T-helper 2 cell treated with Interferon-gamma antibody and Interleukin-4, amounts not matched to agents 5 μg/mL and 100 μg/mL, for 36 hours (primary cell): ENCODE data around the gene FBLIM1.

Experiments
- DNase-seq: peaks from one replicate; pipeline ENCODE4 v3.0.0; 2021; ENCODE audit warnings: low spot score
- H3K27ac Mint-ChIP-seq: one replicate; pipeline ENCODE4 v1.8.0; 2021; ENCODE audit warnings: mild to moderate bottlenecking, mixed read lengths
- H3K27me3 Mint-ChIP-seq: one replicate; pipeline ENCODE4 v1.8.0; 2021; ENCODE audit warnings: low read depth, mixed read lengths
- H3K36me3 Mint-ChIP-seq: one replicate; pipeline ENCODE4 v1.8.0; 2021; ENCODE audit warnings: low read depth, mixed read lengths
- H3K4me1 Mint-ChIP-seq: one replicate; pipeline ENCODE4 v1.8.0; 2021; ENCODE audit warnings: low read depth, mixed read lengths
- H3K4me3 Mint-ChIP-seq: one replicate; pipeline ENCODE4 v1.8.0; 2022; ENCODE audit warnings: mild to moderate bottlenecking, moderate library complexity, mixed read lengths
- H3K9me3 Mint-ChIP-seq: one replicate; pipeline ENCODE4 v1.8.0; 2021; ENCODE audit warnings: mixed read lengths

Gene FBLIM1

DNA sequence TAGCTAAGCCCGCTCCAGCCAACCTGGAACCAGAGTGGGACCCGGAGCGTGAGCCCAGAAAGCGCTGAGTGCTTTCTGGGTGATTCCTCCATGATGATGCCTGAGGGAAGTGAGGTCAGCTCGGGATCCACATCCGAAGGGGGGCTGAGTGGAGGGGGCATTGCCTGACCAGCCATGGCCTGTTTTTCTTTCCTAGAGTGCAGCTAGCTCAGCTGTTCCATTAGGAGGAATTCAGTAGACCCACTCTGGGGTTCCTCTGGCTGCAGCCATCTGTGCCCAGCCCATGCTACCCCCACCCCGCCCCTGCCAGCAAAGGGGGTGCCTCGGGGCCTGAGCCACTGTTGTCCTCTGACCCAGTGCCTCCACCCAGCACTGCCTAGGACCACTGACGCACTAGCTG lies 32.1 kb upstream of the FBLIM1 start:
- no peak for DNase-seq
- no peaks in the 10 kb centered on the region for H3K9me3 Mint-ChIP-seq
- H3K4me3 Mint-ChIP-seq = no peak overlapping the region
- no peaks in the 10 kb centered on the region for H3K27me3 Mint-ChIP-seq
- H3K27ac Mint-ChIP-seq = no peak overlapping the region
- peaks cover 7% of the 10 kb centered on the region for H3K36me3 Mint-ChIP-seq
- no peaks in the 10 kb centered on the region for H3K4me1 Mint-ChIP-seq

DNA sequence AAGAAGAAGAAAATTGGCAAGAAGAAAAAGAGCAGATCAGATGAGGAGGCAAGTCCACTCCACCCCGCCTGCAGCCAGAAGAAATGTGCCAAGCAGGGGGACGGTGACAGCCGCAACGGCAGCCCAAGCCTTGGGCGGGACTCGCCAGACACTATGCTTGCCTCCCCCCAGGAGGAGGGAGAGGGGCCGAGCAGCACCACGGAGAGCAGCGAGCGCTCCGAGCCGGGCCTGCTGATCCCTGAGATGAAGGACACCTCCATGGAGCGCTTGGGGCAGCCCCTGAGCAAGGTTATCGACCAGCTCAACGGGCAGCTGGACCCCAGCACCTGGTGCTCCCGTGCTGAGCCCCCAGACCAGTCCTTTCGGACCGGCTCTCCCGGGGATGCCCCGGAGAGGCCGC lies 31.6 kb upstream of the FBLIM1 start:
- H3K27me3 Mint-ChIP-seq = no peaks in the 10 kb centered on the region
- H3K4me1 Mint-ChIP-seq = no peaks in the 10 kb centered on the region
- no peak overlapping the region for H3K27ac Mint-ChIP-seq
- no peak for DNase-seq
- no peak overlapping the region for H3K4me3 Mint-ChIP-seq
- no peaks in the 10 kb centered on the region for H3K9me3 Mint-ChIP-seq
- H3K36me3 Mint-ChIP-seq = peaks cover 7% of the 10 kb centered on the region

DNA sequence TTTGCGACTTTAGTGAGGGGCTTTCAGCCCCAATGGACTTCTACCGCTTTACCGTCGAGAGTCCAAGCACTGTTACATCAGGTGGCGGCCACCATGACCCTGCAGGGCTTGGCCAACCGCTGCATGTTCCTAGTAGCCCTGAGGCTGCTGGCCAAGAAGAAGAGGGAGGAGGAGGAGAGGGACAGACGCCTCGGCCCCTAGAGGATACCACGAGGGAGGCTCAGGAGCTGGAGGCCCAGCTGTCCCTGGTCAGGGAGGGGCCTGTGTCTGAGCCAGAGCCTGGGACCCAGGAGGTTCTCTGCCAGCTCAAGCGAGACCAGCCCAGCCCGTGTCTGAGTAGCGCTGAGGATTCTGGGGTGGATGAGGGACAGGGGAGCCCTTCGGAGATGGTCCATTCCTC lies 31.2 kb upstream of the FBLIM1 start:
- Mint-ChIP-seq H3K27ac (no peak overlapping the region), H3K4me1 (no peaks in the 10 kb centered on the region), H3K27me3 (no peaks in the 10 kb centered on the region), H3K4me3 (no peak overlapping the region), H3K9me3 (no peaks in the 10 kb centered on the region), H3K36me3 (peaks cover 7% of the 10 kb centered on the region)
- DNase-seq = no peak

DNA sequence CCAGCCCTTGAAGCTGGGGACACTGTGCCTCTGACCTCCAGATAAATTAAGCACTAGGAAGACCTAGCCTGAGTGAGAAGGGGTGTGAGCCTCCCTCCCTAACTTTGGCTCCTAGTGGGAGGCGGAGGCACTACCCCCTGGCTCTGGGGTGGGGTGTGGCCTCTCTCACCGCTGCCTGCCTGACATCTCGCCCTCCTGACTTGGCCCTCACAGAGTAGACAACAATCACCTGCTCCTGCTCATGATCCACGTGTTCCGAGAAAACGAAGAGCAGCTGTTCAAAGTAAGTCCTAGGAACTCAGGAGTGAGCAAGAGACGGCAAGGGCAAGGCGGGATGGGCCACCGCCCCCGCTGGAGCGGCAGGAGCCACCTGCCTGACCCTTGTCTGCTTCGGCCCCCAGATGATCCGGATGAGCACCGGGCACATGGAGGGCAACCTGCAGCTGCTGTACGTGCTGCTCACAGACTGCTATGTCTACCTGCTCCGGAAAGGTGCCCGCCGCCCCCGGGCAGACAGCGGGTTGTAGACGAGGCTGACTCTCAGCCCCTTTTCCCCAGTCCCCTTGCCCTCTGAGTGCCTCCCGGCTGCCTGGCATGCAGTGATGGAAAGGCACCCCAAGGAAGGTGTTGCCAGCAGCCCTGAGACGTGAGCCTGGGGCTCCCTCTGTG lies 30.6 kb upstream of the FBLIM1 start:
- Mint-ChIP-seq H3K36me3 (peaks cover 7% of the 10 kb centered on the region), H3K9me3 (no peaks in the 10 kb centered on the region), H3K27ac (no peak overlapping the region), H3K4me3 (no peak overlapping the region), H3K27me3 (no peaks in the 10 kb centered on the region), H3K4me1 (no peaks in the 10 kb centered on the region)
- no peak for DNase-seq

DNA sequence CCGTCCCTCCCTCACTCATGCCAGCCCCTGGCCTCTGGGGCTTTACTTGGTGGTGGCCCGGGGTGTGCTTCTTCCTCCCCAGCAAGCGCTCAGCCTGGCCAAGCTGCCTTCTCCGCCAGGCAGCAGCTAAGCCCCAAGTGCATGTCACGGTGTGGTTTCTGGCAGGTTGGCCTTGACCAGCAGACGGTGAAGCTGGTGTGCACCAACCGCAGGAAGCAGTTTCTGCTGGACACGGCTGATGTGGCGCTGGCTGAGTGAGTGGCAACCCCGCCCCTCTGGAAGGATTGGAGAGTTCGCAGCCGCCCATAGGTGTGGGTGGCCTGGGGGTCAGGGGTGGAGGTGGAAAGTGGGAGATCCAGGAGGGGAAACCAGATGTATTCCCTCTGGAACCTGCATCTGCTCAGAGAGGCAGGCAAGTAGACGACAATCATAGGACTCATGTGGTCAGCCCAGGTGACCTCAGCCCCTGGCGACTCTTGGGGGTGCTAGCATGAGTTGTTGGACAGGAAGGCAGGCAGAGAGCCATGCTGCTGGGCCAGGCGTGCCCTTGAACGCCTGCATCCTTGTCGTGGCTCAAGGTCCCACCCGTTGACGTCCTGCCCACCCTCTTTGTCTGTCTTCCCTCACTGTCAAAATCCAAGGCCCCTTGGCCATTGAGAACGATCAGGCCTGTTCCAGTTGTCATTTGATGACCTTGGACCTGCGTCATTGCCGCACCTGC lies 29.5 kb upstream of the FBLIM1 start:
- Mint-ChIP-seq H3K9me3 (no peaks in the 10 kb centered on the region), H3K4me3 (no peak overlapping the region), H3K27ac (no peak overlapping the region), H3K4me1 (no peaks in the 10 kb centered on the region), H3K36me3 (peaks cover 7% of the 10 kb centered on the region), H3K27me3 (no peaks in the 10 kb centered on the region)
- no peak for DNase-seq

DNA sequence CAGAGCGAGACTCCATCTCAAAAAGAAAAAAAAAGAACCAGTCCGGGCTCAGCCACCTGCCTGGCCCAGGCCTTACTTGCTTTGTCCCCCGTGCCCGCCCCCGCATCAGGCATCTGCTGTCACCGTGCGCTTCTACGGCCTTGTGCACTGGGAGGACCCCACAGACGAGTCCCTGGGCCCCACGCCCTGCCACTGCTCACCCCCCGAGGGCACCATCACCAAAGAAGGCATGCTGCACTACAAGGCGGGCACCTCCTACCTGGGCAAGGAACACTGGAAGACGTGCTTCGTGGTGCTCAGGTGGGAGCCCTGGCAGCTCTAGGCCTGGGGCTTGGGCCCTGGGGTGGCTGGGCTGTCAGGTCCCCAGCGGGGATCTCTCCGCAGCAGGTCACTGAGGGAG lies 28.2 kb upstream of the FBLIM1 start:
- Mint-ChIP-seq H3K27ac (no peak overlapping the region), H3K36me3 (peaks cover 7% of the 10 kb centered on the region), H3K9me3 (no peaks in the 10 kb centered on the region), H3K4me3 (no peak overlapping the region), H3K4me1 (no peaks in the 10 kb centered on the region), H3K27me3 (no peaks in the 10 kb centered on the region)
- no peak for DNase-seq

DNA sequence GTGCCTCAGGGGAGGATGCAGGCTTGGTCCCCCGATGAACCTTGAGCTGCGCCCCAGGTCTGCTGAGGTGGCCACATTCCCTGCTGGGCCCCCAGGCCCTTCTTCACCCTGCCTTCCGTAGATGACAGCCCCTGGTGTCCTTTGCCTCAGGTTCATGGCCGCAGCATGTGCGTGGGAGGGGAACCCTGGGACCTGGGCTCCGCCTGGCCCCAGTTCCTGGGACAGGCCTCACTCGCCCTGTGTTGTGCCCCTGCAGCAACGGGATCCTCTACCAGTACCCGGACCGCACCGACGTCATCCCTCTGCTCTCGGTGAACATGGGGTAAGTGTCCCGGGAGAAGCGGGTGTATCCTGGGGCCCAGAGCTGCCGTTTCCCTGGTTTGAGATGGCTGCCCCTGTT lies 27.7 kb upstream of the FBLIM1 start:
- Mint-ChIP-seq H3K4me1 (no peaks in the 10 kb centered on the region), H3K9me3 (no peaks in the 10 kb centered on the region), H3K27me3 (no peaks in the 10 kb centered on the region), H3K27ac (no peak overlapping the region), H3K4me3 (no peak overlapping the region), H3K36me3 (peaks cover 7% of the 10 kb centered on the region)
- no peak for DNase-seq

DNA sequence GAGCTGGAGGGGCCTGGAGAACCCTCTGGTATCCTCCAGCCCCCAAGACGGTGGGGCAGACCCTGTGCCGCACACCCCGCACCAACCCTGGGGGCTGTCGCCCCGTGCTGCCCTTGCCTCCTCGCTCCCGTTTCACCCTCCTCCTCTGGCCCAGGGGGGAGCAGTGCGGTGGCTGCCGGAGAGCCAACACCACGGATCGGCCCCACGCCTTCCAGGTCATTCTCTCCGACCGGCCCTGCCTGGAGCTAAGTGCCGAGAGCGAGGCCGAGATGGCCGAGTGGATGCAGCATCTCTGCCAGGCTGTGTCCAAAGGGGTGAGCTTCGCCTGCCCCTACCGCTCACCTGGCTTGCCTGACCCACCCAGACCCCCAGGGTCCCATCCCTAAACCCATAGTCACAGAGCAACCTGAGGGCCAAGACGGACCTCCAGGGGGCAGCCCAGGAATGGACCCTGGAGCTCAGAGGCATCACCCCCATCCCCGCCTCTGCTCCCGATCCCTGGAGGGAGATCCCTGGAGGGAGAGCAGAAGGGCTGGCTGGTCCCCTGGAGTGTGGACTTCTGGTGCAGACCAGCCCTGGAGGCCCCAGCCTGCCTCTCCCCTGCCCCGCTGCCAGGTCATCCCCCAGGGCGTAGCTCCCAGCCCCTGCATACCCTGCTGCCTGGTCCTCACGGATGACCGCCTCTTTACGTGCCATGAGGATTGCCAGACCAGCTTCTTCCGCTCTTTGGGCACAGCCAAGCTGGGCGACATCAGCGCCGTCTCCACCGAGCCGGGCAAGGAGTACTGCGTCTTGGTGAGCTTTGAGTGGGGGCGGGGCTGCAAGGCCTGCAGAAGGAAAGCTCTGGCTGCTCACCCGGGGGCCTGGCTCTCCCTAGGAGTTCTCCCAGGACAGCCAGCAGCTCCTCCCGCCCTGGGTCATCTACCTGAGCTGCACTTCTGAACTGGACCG lies 26.6 kb upstream of the FBLIM1 start:
- Mint-ChIP-seq H3K9me3 (no peaks in the 10 kb centered on the region), H3K27ac (no peak overlapping the region), H3K4me3 (no peak overlapping the region), H3K36me3 (peaks cover 3% of the 10 kb centered on the region), H3K4me1 (no peaks in the 10 kb centered on the region), H3K27me3 (no peaks in the 10 kb centered on the region)
- no peak for DNase-seq

DNA sequence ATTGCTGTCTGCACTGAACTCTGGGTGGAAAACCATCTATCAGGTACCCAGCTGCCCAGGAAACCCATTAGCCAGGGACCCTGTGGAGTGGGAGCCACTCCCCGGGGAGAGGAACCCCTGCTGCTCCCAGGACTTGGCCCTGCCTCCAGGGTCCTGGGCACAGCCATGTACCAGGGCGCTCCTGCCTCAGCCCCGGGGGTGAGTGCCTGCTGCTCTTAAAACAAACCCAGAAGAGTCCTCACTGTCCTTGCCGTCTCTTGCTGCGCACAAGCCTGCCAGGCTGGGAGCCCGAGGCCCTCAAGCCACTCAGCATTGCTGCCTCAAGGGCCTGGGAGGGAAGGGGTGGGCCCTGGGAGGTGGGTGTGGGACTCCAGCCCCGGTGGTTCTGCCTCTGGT lies 25.9 kb upstream of the FBLIM1 start:
- Mint-ChIP-seq H3K4me1 (no peaks in the 10 kb centered on the region), H3K36me3 (peaks cover 3% of the 10 kb centered on the region), H3K27ac (no peak overlapping the region), H3K27me3 (no peaks in the 10 kb centered on the region), H3K4me3 (no peak overlapping the region), H3K9me3 (no peaks in the 10 kb centered on the region)
- no peak for DNase-seq

DNA sequence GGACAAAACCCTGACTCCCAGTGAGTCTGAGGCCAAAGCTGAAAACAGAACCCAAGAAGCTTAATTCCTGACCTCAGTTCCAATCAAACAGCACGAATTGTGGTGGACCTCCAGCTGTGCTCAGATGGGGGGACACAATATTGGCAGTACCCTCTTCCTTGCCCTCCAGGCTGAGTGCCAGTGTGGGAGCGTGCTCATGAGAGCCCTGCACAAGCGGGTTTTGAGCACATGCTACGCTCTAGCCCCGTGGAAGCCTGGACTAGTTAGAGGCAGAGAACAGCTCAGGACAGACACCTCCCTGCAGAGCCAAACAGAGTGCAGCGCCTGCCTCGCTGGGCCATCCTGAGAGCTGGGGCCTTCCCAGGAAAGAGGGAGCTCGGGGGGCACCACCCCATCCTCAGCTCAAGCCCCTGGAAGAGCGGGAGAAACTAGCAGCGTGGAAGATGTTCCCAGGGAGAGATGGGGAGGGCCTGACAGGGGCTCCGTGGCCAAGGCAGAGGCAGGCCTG lies 25.3 kb upstream of the FBLIM1 start:
- Mint-ChIP-seq H3K9me3 (no peaks in the 10 kb centered on the region), H3K27ac (no peak overlapping the region), H3K27me3 (no peaks in the 10 kb centered on the region), H3K4me1 (no peaks in the 10 kb centered on the region), H3K36me3 (no peaks in the 10 kb centered on the region), H3K4me3 (no peak overlapping the region)
- DNase-seq = no peak

DNA sequence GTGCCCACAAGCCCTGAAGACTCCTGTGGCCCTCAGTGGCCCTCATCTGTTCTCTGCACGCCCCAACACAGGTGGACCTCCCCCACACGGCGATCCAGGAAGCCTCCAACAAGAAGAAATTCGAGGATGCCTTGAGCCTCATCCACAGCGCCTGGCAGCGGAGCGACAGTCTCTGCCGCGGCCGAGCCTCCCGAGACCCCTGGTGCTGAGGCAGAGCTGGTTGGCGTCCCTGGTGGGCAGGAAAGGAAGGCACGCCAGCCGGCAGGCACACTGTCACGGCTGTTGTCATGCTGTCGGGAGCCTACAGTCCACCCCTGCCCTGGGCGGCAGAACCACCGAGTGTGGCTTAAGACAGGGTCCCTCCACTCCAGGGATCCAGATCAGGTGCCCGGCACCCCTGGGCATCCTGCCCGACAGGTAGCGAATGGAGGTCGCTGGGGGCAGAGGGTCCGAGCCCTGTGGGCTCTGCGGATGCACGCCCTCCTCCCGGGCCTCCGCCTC lies 24.8 kb upstream of the FBLIM1 start:
- H3K27me3 Mint-ChIP-seq = no peaks in the 10 kb centered on the region
- H3K4me1 Mint-ChIP-seq = no peaks in the 10 kb centered on the region
- DNase-seq = no peak
- H3K27ac Mint-ChIP-seq = no peak overlapping the region
- no peaks in the 10 kb centered on the region for H3K9me3 Mint-ChIP-seq
- H3K4me3 Mint-ChIP-seq = no peak overlapping the region
- H3K36me3 Mint-ChIP-seq = no peaks in the 10 kb centered on the region

DNA sequence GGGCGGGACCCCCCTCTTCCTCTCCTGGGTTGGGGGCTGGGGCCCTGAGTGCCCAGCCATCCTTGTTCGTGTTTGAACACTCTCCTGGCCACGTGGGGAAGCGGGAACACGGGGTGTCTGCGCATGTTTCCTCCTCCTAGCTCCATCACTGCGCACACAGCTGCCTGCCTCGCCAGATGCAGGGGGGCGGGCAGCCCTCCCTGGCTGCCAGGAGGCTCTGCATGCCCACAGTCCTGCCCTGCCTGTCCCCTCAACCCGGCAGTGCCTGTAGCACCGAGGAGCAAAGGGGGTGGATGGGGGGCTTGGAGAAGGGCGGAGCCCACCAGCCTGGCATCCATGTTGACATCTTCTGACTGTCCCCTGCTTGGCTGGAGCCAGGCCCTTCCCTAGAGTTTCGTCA lies 24.3 kb upstream of the FBLIM1 start:
- H3K36me3 Mint-ChIP-seq = no peaks in the 10 kb centered on the region
- H3K4me1 Mint-ChIP-seq = no peaks in the 10 kb centered on the region
- H3K27ac Mint-ChIP-seq = no peak overlapping the region
- no peaks in the 10 kb centered on the region for H3K27me3 Mint-ChIP-seq
- H3K4me3 Mint-ChIP-seq = no peak overlapping the region
- no peaks in the 10 kb centered on the region for H3K9me3 Mint-ChIP-seq
- no peak for DNase-seq

DNA sequence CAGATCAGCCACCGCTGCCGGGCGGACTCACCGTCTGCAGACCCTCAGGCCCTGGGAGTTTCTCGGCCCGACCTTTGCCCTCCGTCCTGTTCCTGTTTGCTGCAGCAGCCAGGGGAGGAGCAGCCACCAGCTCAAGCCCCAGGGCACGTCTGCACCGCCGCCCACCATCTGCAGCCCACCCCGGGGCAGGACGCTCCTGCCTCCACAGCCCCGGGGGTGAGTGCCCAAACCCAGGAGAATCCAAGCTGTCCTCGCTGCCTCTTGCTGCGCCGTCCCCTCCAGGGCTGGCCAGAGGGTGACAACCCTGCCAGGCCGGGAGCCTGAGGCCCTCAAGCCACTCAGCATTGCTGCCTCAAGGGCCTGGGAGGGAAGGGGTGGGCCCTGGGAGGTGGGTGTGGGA lies 23.7 kb upstream of the FBLIM1 start:
- Mint-ChIP-seq H3K27ac (no peak overlapping the region), H3K27me3 (no peaks in the 10 kb centered on the region), H3K4me1 (no peaks in the 10 kb centered on the region), H3K4me3 (no peak overlapping the region), H3K36me3 (no peaks in the 10 kb centered on the region), H3K9me3 (no peaks in the 10 kb centered on the region)
- no peak for DNase-seq
